DND-41 (cell line): ENCODE measurements around the gene STARD13.

ENCODE experiments used
- EZH2 ChIP-seq: IDR thresholded peaks from 3 replicates; pipeline ENCODE4 v1.6.1; 2012; ENCODE audit warnings: borderline replicate concordance, low read depth, mild to moderate bottlenecking, moderate library complexity, low read length, inconsistent platforms; ENCODE audit not compliant: severe bottlenecking
- TF ChIP-seq, protein P1 (sequence below): IDR thresholded peaks from 2 replicates; pipeline ENCODE4 v1.5.1; 2012; ENCODE audit warnings: borderline replicate concordance, low read length, moderate library complexity, mild to moderate bottlenecking; ENCODE audit not compliant: poor library complexity, severe bottlenecking; ENCODE audit errors: extremely low read depth

DNA sequence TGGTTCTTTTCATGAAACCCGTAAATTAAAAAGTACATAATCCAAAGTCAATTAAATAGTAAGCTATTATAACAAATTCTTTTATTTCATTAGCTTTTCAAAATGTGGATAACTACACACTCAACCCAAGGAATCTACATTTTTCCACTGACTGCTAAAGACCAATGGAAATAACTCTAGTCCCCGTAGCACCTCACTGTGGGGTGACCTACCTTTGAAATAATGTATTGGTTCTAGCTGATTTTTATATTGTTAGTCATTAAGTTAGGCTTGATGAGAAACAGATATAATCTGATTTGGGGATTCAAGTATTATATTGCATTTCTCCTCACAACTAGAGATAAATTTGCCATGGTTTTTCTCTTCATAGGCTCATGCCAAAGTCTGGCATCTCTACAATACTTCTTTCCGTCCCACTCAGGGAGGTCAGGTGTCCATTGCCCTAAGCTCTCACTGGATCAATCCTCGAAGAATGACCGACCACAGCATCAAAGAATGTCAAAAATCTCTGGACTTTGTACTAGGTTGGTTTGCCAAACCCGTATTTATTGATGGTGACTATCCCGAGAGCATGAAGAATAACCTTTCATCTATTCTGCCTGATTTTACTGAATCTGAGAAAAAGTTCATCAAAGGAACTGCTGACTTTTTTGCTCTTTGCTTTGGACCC lies 232.0 kb downstream of the STARD13 start:
- TF ChIP-seq EZH2 = no peak
- TF ChIP-seq, protein P1, sequence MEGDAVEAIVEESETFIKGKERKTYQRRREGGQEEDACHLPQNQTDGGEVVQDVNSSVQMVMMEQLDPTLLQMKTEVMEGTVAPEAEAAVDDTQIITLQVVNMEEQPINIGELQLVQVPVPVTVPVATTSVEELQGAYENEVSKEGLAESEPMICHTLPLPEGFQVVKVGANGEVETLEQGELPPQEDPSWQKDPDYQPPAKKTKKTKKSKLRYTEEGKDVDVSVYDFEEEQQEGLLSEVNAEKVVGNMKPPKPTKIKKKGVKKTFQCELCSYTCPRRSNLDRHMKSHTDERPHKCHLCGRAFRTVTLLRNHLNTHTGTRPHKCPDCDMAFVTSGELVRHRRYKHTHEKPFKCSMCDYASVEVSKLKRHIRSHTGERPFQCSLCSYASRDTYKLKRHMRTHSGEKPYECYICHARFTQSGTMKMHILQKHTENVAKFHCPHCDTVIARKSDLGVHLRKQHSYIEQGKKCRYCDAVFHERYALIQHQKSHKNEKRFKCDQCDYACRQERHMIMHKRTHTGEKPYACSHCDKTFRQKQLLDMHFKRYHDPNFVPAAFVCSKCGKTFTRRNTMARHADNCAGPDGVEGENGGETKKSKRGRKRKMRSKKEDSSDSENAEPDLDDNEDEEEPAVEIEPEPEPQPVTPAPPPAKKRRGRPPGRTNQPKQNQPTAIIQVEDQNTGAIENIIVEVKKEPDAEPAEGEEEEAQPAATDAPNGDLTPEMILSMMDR = no peak
